SK-N-SH (cell line): Measurements from ENCODE around the gene AQP9. TPM values are rescaled to one million over a fixed set of nuclear protein-coding genes. Genes with fewer than 3 reads are reported as not detected.

ENCODE experiments used
- CTCF ChIA-PET: fragments of 300-600, 350-600 bp; formaldehyde crosslinking; extraction: SDS; loops from one replicate; lab custom pipeline; 2021; lab: Yijun Ruan, JAX
- POLR2A ChIA-PET: fragments of 350-600 bp; sonication (Branson Sonifier 250); formaldehyde crosslinking; extraction: SDS; loops from one replicate; lab custom pipeline; 2020; ENCODE audit warnings: antibody characterized with exemption, inconsistent platforms; lab: Yijun Ruan, JAX
- DNase-seq: peaks from one replicate; pipeline ENCODE4 v3.0.0; 2012
- H2AFZ ChIP-seq: fragments of 200-600 bp; sonication (generic); 2 replicates; pipeline ENCODE4 v1.8.1; 2016; ENCODE audit warnings: antibody characterized with exemption, mild to moderate bottlenecking, low read depth
- H3F3A ChIP-seq: fragments of 200-600 bp; sonication (generic); replicated peaks from 2 replicates; pipeline ENCODE3; 2016; ENCODE audit warnings: antibody characterized with exemption, mild to moderate bottlenecking; ENCODE audit not compliant: insufficient read depth
- H3K27ac ChIP-seq, 2 experiments: fragments of 200-500 bp in 1 of 2; fragments of 200-600 bp in 1 of 2; sonication (Bioruptor generic) in 1 of 2; sonication (generic), shearing (Covaris generic) in 1 of 2; 2 replicates each; pipeline versions ENCODE4 v1.5.1 to v1.6.1; 2014 to 2016; ENCODE audit warnings: low read depth in 2 of 2, inconsistent platforms in 1 of 2, low read length in 1 of 2, mild to moderate bottlenecking in 1 of 2, mixed read lengths in 1 of 2
- H3K27me3 ChIP-seq: fragments of 200-600 bp; sonication (generic), shearing (Covaris generic); 2 replicates; pipeline ENCODE4 v1.6.1; 2016; ENCODE audit warnings: mixed run types; ENCODE audit not compliant: insufficient read depth
- H3K36me3 ChIP-seq, 2 experiments: fragments of 200-500 bp in 1 of 2; fragments of 200-600 bp in 1 of 2; sonication (Bioruptor generic) in 1 of 2; sonication (generic) in 1 of 2; replicated peaks in 1 of 2; 2 replicates each; pipeline versions ENCODE3 to v1.5.1; 2014 to 2016; ENCODE audit warnings: low read length in 1 of 2, mild to moderate bottlenecking in 1 of 2; ENCODE audit not compliant: insufficient read depth in 2 of 2, control insufficient read depth in 1 of 2
- H3K4me1 ChIP-seq, 2 experiments: fragments of 200-500 bp in 1 of 2; fragments of 200-600 bp in 1 of 2; sonication (Bioruptor generic) in 1 of 2; sonication (generic), shearing (Covaris generic) in 1 of 2; 2 replicates each; pipeline versions ENCODE4 v1.5.1 to v1.6.1; 2014 to 2016; ENCODE audit warnings: low read depth in 1 of 2, low read length in 1 of 2, mixed run types in 1 of 2; ENCODE audit not compliant: insufficient read depth in 2 of 2, control insufficient read depth in 1 of 2
- H3K4me2 ChIP-seq: fragments of 200-600 bp; sonication (generic), shearing (Covaris generic); 2 replicates; pipeline ENCODE4 v1.6.1; 2017; ENCODE audit warnings: mixed run types
- H3K4me3 ChIP-seq, 2 experiments: fragments of 200-500 bp in 1 of 2; fragments of 200-600 bp in 1 of 2; sonication (Bioruptor generic) in 1 of 2; sonication (generic), shearing (Covaris generic) in 1 of 2; 2 replicates each; pipeline versions ENCODE4 v1.5.1 to v1.8.1; 2014 to 2016; ENCODE audit warnings: low read depth in 2 of 2, inconsistent platforms in 1 of 2, low read length in 1 of 2, mild to moderate bottlenecking in 1 of 2, mixed read lengths in 1 of 2, moderate library complexity in 1 of 2
- H3K79me2 ChIP-seq: fragments of 200-600 bp; sonication (generic); 2 replicates; pipeline ENCODE4 v1.8.1; 2017; ENCODE audit warnings: mild to moderate bottlenecking; ENCODE audit not compliant: insufficient read depth
- H3K9ac ChIP-seq: fragments of 200-600 bp; sonication (generic); 2 replicates; pipeline ENCODE4 v1.6.1; 2017; ENCODE audit warnings: mixed run types
- H3K9me2 ChIP-seq: fragments of 200-600 bp; sonication (generic); 2 replicates; pipeline ENCODE4 v1.6.1; 2017; ENCODE audit warnings: mixed run types
- H3K9me3 ChIP-seq: fragments of 200-600 bp; sonication (generic); 2 replicates; pipeline ENCODE4 v1.6.1; 2017; ENCODE audit warnings: mixed run types, mild to moderate bottlenecking, moderate library complexity
- H4K20me1 ChIP-seq: fragments of 200-600 bp; sonication (generic); 2 replicates; pipeline ENCODE4 v1.6.1; 2017; ENCODE audit warnings: mild to moderate bottlenecking, mixed run types; ENCODE audit not compliant: insufficient read depth
- CHD2 ChIP-seq: fragments of 150-350 bp; IDR thresholded peaks from 2 replicates; pipeline ENCODE4 v1.6.1; 2018; ENCODE audit warnings: low read length; ENCODE audit not compliant: partially characterized antibody
- ELF1 ChIP-seq: IDR thresholded peaks from 2 replicates; pipeline ENCODE4 v1.4.0; 2012
- EP300 ChIP-seq, 2 experiments: IDR thresholded peaks; 2 replicates each; pipeline versions ENCODE4 v1.4.0 to v1.6.1; 2012; ENCODE audit warnings: borderline replicate concordance in 1 of 2, low read depth in 1 of 2, low read length in 1 of 2
- FOXJ3 ChIP-seq: sonication (generic); formaldehyde crosslinking; IDR thresholded peaks from 2 replicates; pipeline ENCODE4 v1.5.1; 2020; ENCODE audit warnings: mild to moderate bottlenecking, missing genetic modification reagents
- FOXM1 ChIP-seq: IDR thresholded peaks from 2 replicates; pipeline ENCODE4 v1.4.0; 2012; ENCODE audit warnings: low read depth, mild to moderate bottlenecking
- GABPA ChIP-seq: IDR thresholded peaks from 2 replicates; pipeline ENCODE4 v1.4.0; 2012; ENCODE audit warnings: low read depth, mild to moderate bottlenecking
- GATA2 ChIP-seq: sonication (generic); formaldehyde crosslinking; IDR thresholded peaks from 2 replicates; pipeline ENCODE4 v1.5.0; 2020; ENCODE audit warnings: mild to moderate bottlenecking, missing genetic modification reagents
- JUND ChIP-seq: IDR thresholded peaks from 2 replicates; pipeline ENCODE4 v1.4.0; 2012
- MEF2A ChIP-seq: IDR thresholded peaks from 2 replicates; pipeline ENCODE4 v1.4.0; 2012; ENCODE audit warnings: low read depth, borderline replicate concordance
- POLR2AphosphoS5 ChIP-seq: IDR thresholded peaks from 2 replicates; pipeline ENCODE4 v1.6.1; 2012; ENCODE audit warnings: low read depth, low read length
- RFX5 ChIP-seq: IDR thresholded peaks from 2 replicates; pipeline ENCODE4 v1.6.1; 2012; ENCODE audit warnings: mild to moderate bottlenecking, improper control_type of control experiment, low read length
- SMC3 ChIP-seq: IDR thresholded peaks from 2 replicates; pipeline ENCODE4 v1.6.1; 2012; ENCODE audit warnings: low read depth, low read length, improper control_type of control experiment
- TAF1 ChIP-seq: IDR thresholded peaks from 2 replicates; pipeline ENCODE4 v1.6.1; 2012; ENCODE audit warnings: low read depth, mild to moderate bottlenecking, low read length, moderate library complexity, borderline replicate concordance
- YY1 ChIP-seq: IDR thresholded peaks from 2 replicates; pipeline ENCODE4 v1.4.0; 2012; ENCODE audit warnings: low read depth, mild to moderate bottlenecking
- WGBS: methylation state at CpG from one replicate; pipeline ENCODE4 v1.1.6; 2017; ENCODE audit warnings: low lambda C conversion rate; 5-methylcytosine and 5-hydroxymethylcytosine counted together
- polyA plus RNA-seq, 3 experiments: library from polyadenylated mRNA; depleted of rRNA; stranded (reverse); fragments of >200 nt; gene quantifications; 2 replicates each; pipeline ENCODE4 v1.2.3, GENCODE V29; 2012
- TF ChIP-seq, protein P1 (sequence below): IDR thresholded peaks from 2 replicates; pipeline ENCODE4 v1.6.1; 2012; ENCODE audit warnings: mild to moderate bottlenecking, low read depth, low read length, moderate library complexity
- TF ChIP-seq, protein P2 (sequence below): IDR thresholded peaks from 2 replicates; pipeline ENCODE4; 2012
- TF ChIP-seq, protein P3 (sequence below): fragments of 150-350 bp; IDR thresholded peaks from 2 replicates; pipeline ENCODE4 v1.6.1; 2016; ENCODE audit warnings: mild to moderate bottlenecking, low read depth, low read length

AQP9 gene
- polyA plus RNA-seq, 1 of the 3 experiments (the other 2 are of a cell fraction) = not detected

DNA sequence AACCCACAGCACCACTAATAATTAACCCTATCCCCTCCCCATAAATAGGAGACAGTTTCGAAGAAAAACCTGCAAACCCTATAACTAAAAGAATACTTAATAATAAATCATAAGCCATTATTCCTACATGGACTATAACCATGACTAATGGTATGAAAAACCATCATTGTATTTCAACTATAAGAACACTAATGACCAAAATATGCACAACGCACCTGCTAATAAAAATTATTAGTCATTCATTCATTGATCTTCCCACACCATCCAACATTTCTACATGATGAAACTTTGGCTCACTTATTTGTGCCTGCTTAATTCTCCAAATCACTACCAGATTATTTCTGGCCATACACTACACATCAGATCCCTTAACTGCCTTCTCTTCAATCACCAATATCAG is 16.6 kb downstream of the AQP9 start (continued):
- TF ChIP-seq, protein P1, sequence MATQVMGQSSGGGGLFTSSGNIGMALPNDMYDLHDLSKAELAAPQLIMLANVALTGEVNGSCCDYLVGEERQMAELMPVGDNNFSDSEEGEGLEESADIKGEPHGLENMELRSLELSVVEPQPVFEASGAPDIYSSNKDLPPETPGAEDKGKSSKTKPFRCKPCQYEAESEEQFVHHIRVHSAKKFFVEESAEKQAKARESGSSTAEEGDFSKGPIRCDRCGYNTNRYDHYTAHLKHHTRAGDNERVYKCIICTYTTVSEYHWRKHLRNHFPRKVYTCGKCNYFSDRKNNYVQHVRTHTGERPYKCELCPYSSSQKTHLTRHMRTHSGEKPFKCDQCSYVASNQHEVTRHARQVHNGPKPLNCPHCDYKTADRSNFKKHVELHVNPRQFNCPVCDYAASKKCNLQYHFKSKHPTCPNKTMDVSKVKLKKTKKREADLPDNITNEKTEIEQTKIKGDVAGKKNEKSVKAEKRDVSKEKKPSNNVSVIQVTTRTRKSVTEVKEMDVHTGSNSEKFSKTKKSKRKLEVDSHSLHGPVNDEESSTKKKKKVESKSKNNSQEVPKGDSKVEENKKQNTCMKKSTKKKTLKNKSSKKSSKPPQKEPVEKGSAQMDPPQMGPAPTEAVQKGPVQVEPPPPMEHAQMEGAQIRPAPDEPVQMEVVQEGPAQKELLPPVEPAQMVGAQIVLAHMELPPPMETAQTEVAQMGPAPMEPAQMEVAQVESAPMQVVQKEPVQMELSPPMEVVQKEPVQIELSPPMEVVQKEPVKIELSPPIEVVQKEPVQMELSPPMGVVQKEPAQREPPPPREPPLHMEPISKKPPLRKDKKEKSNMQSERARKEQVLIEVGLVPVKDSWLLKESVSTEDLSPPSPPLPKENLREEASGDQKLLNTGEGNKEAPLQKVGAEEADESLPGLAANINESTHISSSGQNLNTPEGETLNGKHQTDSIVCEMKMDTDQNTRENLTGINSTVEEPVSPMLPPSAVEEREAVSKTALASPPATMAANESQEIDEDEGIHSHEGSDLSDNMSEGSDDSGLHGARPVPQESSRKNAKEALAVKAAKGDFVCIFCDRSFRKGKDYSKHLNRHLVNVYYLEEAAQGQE = no peak
- TF ChIP-seq EP300 (IDR thresholded peaks at IDR 0.05; ENCODE audit: borderline replicate concordance in 1 of 2, low read depth in 1 of 2, low read length in 1 of 2) = no peak

DNA sequence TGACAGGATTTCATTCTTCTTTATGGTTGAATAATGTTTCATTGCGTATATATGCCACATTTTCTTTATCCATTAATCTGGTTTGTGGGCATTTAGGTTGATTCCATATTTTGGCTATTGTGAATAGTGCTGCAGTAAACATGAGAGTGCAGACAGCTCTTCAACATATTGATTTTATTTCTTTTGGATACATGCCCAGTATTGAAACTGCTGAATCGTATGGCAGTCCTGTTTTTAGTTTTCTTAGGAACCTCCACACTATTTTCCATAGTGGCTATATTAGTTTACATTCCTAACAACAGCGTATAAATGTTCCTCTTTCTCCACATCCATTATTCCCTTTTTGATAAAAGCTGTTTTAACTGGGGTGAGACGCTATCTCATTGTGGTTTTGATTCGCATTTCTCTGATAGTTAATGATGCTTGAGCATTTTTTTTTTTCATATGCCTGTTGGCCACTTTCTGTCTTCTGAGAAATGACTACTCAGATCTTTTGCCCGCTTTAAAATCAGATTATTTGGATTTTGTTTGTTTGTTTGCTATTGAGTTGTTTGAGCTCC is 21.7 kb downstream of the AQP9 start:
- H3K27ac ChIP-seq = no peak overlapping the region
- H3K4me3 ChIP-seq = no peak overlapping the region
- no peak overlapping the region for H3K4me2 ChIP-seq
- no peaks in the 10 kb centered on the region for H3F3A ChIP-seq
- no peak overlapping the region for H3K9ac ChIP-seq
- 55% methylated on average over 6 of the region's 6 CpGs for whole genome bisulfite sequencing
- no peak overlapping the region for H2AFZ ChIP-seq
- no peaks in the 10 kb centered on the region for H3K36me3 ChIP-seq
- no peaks in the 10 kb centered on the region for H3K9me3 ChIP-seq
- no peak for DNase-seq
- no peak for TF ChIP-seq GATA2 (CRISPR knock-in tag)
- TF ChIP-seq MEF2A = no peak
- TF ChIP-seq, protein P1 = no peak
- no peak for TF ChIP-seq POLR2AphosphoS5
- no peak for TF ChIP-seq GABPA
- TF ChIP-seq FOXM1 = no peak
- TF ChIP-seq YY1 = no peak
- no peak for TF ChIP-seq TAF1
- TF ChIP-seq, protein P2, sequence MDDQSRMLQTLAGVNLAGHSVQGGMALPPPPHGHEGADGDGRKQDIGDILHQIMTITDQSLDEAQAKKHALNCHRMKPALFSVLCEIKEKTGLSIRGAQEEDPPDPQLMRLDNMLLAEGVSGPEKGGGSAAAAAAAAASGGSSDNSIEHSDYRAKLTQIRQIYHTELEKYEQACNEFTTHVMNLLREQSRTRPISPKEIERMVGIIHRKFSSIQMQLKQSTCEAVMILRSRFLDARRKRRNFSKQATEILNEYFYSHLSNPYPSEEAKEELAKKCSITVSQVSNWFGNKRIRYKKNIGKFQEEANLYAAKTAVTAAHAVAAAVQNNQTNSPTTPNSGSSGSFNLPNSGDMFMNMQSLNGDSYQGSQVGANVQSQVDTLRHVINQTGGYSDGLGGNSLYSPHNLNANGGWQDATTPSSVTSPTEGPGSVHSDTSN = no peak
- TF ChIP-seq, protein P3, sequence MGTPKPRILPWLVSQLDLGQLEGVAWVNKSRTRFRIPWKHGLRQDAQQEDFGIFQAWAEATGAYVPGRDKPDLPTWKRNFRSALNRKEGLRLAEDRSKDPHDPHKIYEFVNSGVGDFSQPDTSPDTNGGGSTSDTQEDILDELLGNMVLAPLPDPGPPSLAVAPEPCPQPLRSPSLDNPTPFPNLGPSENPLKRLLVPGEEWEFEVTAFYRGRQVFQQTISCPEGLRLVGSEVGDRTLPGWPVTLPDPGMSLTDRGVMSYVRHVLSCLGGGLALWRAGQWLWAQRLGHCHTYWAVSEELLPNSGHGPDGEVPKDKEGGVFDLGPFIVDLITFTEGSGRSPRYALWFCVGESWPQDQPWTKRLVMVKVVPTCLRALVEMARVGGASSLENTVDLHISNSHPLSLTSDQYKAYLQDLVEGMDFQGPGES = no peak
- no peak for TF ChIP-seq FOXJ3 (CRISPR knock-in tag)
- TF ChIP-seq CHD2 = no peak
- TF ChIP-seq ELF1 = no peak
- no peak for TF ChIP-seq SMC3
- TF ChIP-seq JUND = no peak
- TF ChIP-seq RFX5 = no peak
- H3K4me1 ChIP-seq = no peaks in the 10 kb centered on the region
- ChIA-PET POLR2A (no interaction called here), CTCF (interaction anchor here (2.1 kb wide), 1 partner anchor 22 kb away, joined by 12 read pairs; no protein-coding TSS in a partner anchor)
- H3K79me2 ChIP-seq = no peaks in the 10 kb centered on the region
- H3K9me2 ChIP-seq = no peaks in the 10 kb centered on the region
- no peaks in the 10 kb centered on the region; the same call in 1 of the 2 replicates for H3K27me3 ChIP-seq
- no peaks in the 10 kb centered on the region for H4K20me1 ChIP-seq
